ENCODE data around the gene LURAP1L. TPM values are rescaled to one million over a fixed set of nuclear protein-coding genes. Genes with fewer than 3 reads are reported as not detected.
A peak's percentile ranks its signal among the peaks of the same experiment; 100 is the strongest.

Gene LURAP1L
- total RNA-seq, 1 experiment from 2014 or later: 21.5 TPM

GRCh38 chr9:12811935-12812334 is 37.1 kb downstream of the LURAP1L start:
- DNase-seq (ENCODE audit: extremely low read depth, low read depth): no peak

- no peak for DNase-seq (ENCODE audit: extremely low read depth, low read depth)
These were observed 37.9 kb downstream of the LURAP1L start for GRCh38 chr9:12812710-12813109.

- DNase-seq (ENCODE audit: extremely low read depth, low read depth): no peak
These were observed 38.7 kb downstream of the LURAP1L start for GRCh38 chr9:12813533-12813932.

- peak; percentile 98 for DNase-seq (ENCODE audit: extremely low read depth, low read depth)
These were observed 39.4 kb downstream of the LURAP1L start for GRCh38 chr9:12813960-12814876.

GRCh38 chr9:12814877-12815237 is 40.0 kb downstream of the LURAP1L start:
- no peak for DNase-seq (ENCODE audit: extremely low read depth, low read depth)

- peak; percentile 72 for DNase-seq (ENCODE audit: extremely low read depth, low read depth)
These were observed 41.1 kb downstream of the LURAP1L start for GRCh38 chr9:12815888-12816287.

GRCh38 chr9:12816656-12817101 is 41.9 kb downstream of the LURAP1L start:
- no peak for DNase-seq (ENCODE audit: extremely low read depth, low read depth)

GRCh38 chr9:12817702-12818101 is 42.9 kb downstream of the LURAP1L start:
- peak; percentile 76 for DNase-seq (ENCODE audit: extremely low read depth, low read depth)

GRCh38 chr9:12818431-12819000 is 43.7 kb downstream of the LURAP1L start:
- DNase-seq (ENCODE audit: extremely low read depth, low read depth): no peak

GRCh38 chr9:12819436-12820185 is 44.8 kb downstream of the LURAP1L start:
- no peak for DNase-seq (ENCODE audit: extremely low read depth, low read depth)

- DNase-seq (ENCODE audit: extremely low read depth, low read depth): no peak
These were observed 47.3 kb downstream of the LURAP1L start for GRCh38 chr9:12822111-12822510.

GRCh38 chr9:12826924-12827565 is 52.2 kb downstream of the LURAP1L start:
- DNase-seq (ENCODE audit: extremely low read depth, low read depth): no peak

- DNase-seq (ENCODE audit: extremely low read depth, low read depth): no peak
These were observed 58.9 kb downstream of the LURAP1L start for GRCh38 chr9:12833701-12834100.

GRCh38 chr9:12838546-12838945 is 63.7 kb downstream of the LURAP1L start:
- no peak for DNase-seq (ENCODE audit: extremely low read depth, low read depth)

GRCh38 chr9:12843735-12844134 is 68.9 kb downstream of the LURAP1L start:
- DNase-seq (ENCODE audit: extremely low read depth, low read depth): no peak

- DNase-seq (ENCODE audit: extremely low read depth, low read depth): no peak
These were observed 71.2 kb downstream of the LURAP1L start for GRCh38 chr9:12846035-12846434.

- no peak for DNase-seq (ENCODE audit: extremely low read depth, low read depth)
These were observed 72.7 kb downstream of the LURAP1L start for GRCh38 chr9:12847561-12847960.

GRCh38 chr9:12849486-12850003 is 74.7 kb downstream of the LURAP1L start:
- DNase-seq (ENCODE audit: extremely low read depth, low read depth): no peak

GRCh38 chr9:12851341-12852090 is 76.7 kb downstream of the LURAP1L start:
- no peak for DNase-seq (ENCODE audit: extremely low read depth, low read depth)

- DNase-seq (ENCODE audit: extremely low read depth, low read depth): no peak
These were observed 78.2 kb downstream of the LURAP1L start for GRCh38 chr9:12853051-12853450.

Data from NCI-H460 (cell line).